ENCODE results near the gene PURA.

Gene PURA

DNA sequence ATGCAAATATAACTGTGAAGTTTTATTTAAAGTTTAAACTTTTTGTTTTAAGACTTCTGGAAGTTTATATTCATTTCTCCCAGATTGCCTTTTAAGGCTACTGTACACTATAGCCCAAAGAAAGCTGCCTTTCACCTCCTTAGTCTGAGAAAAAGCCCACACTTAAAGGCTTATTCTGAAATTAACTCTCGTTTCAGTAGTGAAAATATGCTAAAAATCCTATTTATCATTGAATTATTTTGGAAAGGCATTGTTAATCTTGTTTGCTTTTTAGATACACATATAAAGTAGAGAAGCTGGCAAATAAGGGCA is 3.3 kb upstream of the PURA start:
- DNase-seq, result no peak

DNA sequence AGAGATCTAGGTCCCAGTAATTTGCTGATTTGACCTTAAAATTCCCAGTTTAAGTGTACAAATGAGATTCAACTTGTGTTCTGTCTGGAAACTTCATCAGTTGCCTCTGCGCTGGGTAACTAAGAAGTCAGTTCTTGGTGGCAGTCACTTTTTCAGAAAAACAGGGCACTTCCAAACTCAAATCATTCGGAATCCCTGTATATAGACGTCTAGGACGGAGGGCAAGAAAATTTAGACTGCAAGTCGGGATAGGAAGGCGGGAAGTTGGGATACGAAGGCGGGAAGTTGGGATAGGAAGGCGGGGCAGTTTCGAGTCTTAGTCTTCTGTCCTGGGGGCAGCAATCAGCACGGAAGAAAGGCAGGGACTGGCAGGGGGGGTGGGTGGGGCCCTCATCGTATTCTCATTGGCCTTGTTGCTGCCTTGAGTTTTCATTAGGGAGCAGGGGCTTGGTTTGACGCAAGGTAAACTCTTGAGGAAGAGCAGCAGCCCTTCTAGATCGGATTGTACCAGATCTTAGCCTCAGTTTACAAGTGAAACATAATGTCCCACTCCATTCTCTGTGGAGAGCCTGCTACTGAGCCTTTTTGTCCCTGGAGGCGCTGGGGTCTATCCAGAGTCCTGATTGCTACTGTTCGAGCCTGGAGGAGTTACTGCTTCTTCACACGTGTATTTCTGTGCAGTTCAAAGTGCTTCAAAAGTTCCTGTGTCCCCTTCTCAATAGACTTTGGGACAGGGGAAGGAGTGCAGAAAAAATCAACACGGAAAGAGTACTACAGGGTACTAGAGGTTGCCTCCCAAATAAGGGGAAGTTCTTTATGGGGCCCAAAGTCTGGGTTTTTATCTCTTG is 2.7 kb upstream of the PURA start:
- DNase-seq, result no peak

DNA sequence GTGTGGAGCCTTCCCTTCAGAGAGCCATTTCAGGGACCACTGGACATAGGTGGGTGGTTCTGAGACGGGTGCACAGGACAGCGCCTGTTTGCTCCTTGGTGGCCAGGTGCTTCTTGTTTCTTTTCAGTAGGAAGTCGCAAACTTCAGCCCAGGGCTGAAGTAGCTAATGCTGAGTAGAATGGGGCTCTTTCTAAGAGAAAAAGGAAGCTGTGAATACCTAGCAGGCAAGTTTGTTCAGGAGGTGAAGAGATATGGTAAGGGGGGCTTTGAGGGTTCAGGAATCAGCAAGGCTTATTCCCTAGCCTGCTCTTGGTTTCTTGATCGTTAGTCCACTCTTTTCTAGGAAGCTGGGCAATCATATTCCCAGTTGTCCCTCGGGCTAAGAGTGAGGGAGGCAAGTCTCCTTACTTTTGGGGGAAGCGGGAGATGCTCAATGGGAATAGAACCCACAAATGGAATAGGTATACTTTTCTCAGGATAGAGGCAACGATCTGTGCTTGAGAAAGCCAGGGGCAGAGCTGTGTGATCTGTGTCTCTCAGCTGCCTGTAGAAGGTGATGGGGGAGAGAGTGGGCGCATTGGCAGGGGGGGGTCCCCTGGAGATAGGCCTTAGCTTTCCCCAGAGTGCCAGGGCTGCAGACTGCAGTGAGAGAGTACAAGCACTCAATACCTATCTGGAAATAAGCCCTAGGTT is 1.9 kb upstream of the PURA start:
- DNase-seq, result no peak

DNA sequence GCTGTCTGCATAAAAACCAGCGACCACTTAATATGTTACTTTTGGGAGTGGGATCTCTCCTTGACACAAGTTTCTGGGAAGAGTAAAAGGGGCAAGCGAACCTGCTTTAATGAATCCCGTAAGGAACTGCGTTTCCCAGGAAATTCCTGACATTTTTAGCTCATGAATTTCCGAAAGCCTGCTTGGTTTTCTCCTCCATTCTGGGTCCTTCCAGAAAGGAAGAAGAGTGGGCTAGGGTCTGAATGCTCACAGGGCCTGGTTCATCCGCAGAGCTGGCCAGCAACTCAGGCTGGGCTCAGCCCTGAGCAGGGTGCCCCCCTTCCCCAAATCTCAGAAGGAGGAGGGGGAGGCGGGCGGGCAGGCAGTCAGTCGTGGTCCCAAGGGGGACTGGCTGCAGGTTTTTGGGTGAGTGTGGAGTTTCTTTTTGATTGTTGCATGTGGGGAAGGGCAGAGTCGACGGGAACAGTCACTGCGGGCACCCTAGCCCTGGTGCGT is 1.2 kb upstream of the PURA start:
- no peak for DNase-seq

DNA sequence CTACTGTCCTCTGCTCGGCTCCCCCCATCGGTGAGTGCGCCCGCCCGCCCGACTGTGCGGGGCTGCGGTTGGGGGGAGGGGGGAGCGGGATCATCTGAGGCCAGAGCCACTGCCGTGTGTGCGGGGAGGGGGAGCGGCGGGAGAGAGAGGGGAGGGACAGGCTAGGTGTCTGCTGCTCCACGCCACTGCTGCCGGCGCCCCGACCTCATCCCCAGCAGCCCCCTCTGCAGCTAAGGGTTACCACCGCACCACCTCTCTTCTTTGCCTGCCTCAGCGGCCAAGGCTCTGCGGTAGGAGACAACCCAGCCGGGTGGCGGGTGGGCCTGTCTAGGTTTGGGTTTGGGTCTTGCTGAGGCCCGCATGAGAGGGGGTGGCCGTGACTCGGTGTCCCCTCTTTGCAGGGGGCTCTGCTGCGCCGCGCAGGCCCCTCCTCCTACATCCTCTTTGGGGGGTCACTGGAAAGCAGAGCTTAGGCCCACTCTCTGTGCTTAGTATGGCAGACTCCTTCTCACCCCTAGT is 670 bp upstream of the PURA start:
- no peak for DNase-seq

DNA sequence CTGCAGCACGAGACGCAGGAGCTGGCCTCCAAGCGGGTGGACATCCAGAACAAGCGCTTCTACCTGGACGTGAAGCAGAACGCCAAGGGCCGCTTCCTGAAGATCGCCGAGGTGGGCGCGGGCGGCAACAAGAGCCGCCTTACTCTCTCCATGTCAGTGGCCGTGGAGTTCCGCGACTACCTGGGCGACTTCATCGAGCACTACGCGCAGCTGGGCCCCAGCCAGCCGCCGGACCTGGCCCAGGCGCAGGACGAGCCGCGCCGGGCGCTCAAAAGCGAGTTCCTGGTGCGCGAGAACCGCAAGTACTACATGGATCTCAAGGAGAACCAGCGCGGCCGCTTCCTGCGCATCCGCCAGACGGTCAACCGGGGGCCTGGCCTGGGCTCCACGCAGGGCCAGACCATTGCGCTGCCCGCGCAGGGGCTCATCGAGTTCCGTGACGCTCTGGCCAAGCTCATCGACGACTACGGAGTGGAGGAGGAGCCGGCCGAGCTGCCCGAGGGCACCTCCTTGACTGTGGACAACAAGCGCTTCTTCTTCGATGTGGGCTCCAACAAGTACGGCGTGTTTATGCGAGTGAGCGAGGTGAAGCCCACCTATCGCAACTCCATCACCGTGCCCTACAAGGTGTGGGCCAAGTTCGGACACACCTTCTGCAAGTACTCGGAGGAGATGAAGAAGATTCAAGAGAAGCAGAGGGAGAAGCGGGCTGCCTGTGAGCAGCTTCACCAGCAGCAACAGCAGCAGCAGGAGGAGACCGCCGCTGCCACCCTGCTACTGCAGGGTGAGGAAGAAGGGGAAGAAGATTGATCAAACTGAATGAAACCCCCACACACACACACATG is 654 bp downstream of the PURA start:
- peak; percentile 25 for DNase-seq

DNA sequence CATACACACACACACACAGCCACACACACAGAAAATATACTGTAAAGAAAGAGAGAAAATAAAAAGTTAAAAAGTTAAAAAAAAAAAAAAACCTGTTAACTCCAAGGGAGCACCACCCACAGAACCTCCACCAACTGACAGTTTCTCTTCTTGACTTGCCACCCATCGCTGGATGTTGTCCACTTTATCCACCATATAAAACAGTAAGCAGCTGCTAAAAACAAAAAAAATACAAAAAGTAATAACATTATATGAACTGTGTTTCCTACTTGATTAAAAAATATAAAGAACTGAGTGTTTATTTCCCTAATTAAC is 1.2 kb downstream of the PURA start:
- no peak for DNase-seq

DNA sequence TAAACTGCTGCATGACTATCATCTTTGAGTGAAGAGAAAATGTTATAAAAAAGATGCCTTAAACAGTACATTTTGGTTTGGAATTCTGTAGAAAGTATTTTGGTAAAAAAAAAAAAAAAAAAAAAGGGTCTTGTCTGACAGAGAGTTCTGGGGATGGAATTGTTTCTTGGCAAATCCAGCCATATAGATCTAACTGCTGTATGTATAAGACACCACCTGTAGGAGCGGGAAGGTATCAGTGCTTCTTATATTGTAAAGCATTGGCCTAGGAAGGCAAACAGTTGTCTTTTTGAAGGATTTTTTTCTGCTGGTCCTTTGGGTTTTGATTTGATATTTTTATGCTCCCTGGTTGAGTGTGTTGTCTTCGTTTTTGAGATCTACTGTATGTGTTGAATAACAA is 2.8 kb downstream of the PURA start:
- DNase-seq, result no peak

DNA sequence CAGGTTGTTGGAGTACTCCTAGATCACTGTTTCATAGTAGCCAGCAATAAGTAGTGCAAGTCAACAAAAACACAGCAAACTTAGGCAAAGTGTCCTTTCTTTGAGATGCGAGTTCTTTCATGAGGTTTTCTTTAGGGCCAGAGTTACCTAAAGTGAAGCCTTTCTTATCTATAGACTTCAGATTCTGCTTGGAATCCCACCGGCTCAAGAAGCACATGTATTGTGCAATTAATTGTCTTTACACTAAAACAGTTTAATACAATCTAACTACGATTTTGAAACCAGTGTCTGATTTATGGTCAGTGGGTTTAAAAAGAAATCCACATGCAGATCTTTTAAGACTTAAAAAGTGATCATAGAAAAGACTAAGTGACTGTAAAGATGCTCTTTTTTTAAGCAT is 3.6 kb downstream of the PURA start:
- no peak for DNase-seq

DNA sequence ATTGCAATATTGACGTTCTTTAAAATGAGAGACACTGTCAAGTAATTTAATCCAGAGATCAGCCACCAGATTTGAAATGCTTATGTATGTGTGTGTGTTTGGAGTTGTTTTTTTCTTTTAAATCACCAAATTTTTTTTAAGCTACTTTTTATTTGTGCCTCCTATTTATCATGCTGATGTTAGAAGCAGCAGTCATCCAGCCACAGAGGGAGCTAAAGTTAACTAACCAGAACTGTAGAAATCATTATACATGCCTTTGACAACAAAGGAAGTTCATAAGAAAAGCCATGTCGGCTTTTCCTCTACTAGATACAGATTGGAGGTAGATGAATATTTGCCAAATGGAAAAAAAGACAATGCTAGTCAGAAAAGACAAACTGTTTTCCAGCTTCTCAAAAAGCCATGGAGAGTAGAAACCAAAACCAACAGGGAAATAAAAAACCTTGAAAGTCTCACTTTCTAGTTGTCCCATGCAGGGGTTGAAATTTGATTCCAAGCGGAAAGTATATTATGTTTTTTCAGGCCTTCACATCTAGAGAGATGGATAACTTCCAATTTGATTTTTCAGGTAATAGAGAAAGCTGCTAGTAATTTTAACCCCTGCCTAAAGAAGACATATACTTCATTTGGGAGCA is 4.5 kb downstream of the PURA start:
- no peak for DNase-seq

DNA sequence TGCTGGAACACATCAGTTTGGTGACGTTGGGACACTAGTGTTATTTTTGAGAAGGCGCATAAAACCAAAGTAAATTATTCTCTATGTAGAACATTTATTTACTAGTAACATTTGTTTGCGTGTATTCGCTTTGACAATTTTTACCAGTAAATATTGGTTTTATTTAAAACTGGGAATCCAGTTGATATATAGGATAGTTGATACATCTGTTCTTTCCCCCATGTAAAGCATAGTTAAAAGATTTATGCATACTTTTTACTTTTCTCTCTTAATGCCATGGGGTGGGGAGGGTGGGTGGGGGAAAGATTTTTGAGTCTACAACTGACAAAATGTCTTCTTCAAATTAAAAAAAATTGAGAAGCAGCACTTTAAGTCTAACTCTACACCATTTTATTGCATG is 11.7 kb downstream of the PURA start, which contains the start of gene IGIP:
IGIP (plus strand) TSS at position 301 of the 400 bp plus-strand sequence. CDS start 2,540 bp downstream, outside the sequence.
- DNase-seq, result no peak

DNA sequence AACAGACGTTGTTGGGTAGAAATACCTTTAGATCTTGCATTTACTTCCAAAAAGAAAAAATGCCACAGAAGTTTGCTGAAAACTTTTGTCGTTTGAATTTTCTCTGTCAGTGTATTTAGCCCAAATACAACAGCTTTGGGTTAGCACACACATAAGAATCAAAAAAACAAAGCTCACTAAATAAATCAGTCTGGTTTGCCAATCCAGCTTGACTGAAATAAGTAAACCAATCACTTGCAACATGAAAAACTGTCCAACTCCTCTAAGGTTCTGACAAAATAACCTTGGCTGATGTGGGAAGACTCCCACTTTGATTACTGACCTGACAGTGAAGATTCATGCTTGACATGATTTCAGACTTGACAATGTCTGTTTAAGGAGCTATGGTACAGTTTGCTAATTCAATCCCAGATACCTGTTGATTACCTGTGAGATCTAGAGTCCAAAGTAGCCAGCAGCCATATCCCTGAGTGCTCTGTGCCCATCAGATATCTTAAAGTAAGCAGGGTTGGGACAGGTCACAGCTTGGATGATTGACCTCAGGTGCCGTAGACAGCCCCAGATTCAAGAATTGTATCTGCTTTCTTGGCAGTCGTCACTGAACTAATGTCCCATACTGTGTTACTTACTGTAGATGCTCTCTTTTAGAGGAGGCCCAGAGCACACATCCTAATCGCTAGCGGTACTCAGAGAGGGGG is 12.6 kb downstream of the PURA start:
- no peak for DNase-seq

DNA sequence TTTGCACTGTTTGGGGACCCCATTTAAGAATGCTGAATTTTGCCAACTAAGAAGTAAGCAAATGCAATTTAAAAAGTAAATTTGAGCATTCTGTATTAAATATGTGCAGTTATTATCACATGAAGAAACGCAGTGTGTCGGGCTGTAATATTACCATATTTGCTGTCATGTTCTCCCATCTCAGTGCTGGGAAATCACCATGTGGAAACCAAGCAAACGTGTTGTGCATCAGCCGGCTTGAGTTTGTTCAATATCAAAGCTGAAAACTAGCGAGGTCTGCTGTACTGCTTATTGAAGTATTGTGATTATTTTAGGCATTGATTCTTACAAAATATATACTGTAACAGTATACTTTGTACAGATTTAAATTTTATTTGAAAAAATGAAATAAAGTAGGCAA is 14.5 kb downstream of the PURA start:
- DNase-seq, result no peak

DNA sequence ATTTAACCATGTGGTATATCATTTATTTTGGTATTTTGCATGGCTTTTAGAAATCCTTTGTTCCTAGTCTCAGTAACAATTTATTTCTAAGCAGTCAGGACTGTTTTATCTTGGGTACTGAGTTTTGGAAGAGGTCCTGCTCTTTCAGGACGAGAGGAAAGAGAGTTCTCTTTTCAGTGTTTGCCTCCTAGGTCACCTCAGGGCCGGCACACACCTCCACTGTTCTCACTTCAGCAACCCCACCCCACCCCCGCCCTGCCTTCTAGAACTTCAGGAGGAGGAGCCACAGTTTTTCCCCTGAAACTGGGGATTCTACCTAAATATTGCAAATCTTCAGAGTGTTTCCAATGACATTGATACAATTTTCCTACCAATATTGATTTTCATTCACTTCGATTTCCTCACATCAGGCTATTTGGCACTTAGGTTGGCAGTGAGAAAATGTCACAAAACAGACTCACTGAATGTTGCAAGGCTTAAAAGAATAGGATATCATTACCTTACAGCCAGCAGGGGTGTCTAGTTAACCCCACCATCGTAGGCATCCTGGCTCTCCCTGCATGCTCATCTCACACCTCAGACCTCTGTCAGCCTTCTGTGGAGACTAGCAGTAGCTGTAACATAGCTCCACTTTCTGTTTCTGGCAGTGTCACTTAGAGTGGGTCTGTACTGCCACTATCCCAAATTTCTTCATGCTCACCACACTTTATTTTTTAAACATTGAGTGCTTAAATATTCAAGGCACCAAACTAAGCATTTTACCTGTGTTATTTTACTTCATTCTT is 17.2 kb downstream of the PURA start:
- DNase-seq, result no peak

DNA sequence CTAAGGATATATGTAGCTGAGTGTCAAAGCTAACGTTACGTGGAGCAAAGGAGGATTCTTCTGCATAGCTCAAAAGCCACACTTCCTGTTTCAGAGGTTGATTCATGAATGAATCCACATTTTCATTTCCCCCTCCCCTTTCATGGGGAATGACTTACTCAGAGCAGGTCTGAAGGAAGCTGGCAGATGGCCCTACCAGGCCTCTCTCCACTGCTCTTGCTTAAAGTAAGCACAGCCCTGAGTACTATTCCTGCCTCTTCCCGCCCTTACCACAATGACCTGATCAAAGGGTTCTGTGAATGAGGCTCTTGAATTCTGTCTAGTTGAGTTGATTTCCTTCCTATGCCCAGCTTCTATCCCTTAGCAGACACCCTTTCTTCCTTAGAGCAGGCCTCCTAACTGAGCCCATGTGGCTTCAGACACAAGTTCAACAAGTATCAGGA is 18.1 kb downstream of the PURA start:
- DNase-seq, result peak; percentile 14

DNA sequence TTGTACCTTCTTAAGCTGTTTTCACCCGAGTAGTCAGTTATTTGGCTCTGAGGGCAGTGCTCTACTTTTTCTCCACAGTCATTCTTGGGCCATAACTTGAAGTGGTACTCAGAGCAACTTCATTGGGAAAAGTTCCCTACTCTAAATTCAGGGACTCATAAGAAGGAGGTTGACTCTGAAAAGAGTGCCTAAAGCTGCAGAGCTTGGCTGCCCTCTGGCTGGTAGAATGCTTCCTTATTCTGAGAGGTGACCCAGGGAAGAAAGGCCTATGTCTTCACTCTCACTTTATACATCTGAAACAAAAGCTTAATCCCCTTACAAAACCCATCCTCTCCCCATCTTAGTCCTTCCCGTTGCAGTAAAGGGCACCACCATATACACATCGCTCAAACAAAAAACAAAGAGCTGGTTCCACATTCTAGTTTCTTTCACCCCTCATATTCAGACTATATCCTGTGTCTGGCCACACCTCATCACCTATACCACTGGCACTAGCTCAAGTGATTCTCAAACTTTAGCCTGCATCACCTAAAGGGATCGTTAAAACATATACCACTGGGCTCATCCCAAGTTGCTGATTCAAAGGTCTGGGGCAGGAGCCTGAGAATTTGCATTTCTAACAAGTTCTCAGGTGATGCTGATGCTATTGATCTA is 19.7 kb downstream of the PURA start:
- no peak for DNase-seq

DNA sequence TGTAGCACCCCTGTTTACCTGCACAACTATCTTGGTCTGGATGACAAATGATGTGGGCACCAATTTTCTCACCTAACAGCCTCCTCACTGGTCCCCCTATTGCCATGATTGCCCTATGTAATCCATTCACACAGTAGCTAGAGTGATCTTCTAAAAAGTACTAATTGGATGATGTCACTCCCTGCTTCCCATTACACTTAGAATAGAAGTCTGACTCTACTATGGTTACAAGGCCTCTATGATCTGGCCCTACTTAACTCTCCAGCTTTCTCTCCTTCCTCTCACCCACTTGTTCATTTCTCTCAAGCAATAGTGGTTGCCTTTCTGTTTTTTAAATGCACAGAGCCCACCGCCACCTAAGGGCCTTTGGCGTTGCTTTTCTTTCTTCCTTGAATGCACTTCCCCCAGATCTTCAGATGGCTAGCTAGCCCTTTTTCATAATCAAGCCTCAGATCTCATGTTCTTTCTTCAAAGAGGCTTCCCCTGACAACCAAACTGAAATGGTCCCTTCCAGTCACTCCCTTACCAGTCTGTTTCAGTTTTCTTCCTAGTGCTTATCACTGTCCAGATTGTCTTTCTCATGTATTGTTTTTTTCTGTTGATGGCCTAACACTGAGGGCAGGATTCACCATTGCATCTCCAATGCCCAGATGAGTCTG is 20.5 kb downstream of the PURA start:
- no peak for DNase-seq

DNA sequence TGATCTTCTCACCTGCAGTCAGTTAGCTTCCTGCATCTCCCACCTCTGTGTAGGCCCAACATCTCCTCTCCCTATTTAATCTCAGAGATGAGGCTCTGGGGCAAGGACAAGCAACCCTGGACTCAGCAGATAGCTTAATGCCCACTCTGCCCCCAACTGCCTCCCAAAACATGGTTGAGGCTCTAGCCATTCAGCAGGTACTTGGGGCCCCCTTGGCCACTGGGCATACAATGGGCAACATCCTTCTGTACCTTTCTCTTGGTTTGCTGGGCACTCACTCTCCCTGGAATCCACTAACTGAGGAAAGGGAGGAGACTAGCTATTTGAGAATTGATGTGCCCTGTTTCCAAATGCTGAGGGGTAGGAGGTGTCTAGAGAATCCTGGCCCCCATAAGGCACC is 21.2 kb downstream of the PURA start:
- no peak for DNase-seq

DNA sequence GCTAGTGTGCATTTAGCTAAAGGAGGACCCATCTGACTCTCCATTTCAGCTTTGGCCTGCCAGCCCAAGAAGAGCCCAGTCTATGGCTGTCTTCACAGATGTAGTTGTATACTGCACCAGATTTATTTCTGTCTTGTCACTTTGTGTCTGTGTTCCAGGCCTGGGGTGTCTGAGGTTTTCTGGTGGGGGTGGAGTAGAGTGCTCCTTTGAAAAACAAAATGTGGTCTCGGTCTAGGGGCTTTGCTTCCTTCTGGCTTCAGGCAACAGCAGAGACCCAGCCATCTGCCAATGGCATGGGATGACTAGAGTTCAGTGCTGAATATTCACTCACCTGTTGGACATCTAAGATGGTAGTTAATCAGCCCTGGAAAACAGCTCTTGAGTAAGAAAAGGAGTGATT is 22.7 kb downstream of the PURA start:
- DNase-seq, result no peak

DNA sequence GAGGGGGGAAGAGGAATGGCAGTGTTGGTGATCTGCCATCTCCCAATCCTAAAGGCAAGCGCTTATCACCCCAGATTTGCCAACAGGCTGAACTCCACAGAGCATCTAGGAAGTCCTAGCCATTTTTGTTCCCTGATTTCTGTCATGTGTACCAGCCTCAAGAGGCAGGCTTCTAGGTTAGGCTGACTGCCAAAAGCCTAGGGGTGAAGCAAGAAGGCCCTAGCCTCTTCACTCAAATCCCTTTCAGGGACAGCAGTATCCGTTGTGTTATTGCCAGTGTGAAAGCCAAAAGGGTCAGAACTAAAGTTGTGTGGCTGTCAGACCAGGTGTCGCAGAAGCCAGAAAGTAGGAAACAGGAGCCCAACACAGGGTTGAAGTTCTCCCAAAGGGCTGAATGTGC is 26.5 kb downstream of the PURA start:
- no peak for DNase-seq

All from NCI-H510A treated with DMSO at 0.1 percent for 48 hours (cell line).